ENCODE measurements around the gene GPR15.

The GPR15 gene

GRCh38 chr3:98518816-98519215 lies 13.0 kb upstream of the GPR15 start:
- Histone ChIP-seq H3K36me3 (ENCODE audit: insufficient read depth, low read length) (peaks cover 62% of the 10 kb centered on the region), H3K27me3 (ENCODE audit: insufficient read depth, low read length) (no peaks in the 10 kb centered on the region), H3K4me1 (ENCODE audit: insufficient read depth, low read length) (peaks cover 10% of the 10 kb centered on the region), H3K9me3 (ENCODE audit: low read length) (no peaks in the 10 kb centered on the region), H2AFZ (ENCODE audit: low read depth, low read length) (no peak overlapping the region), H3K4me3 (ENCODE audit: low read length) (no peak overlapping the region)

GRCh38 chr3:98519351-98519750 lies 12.4 kb upstream of the GPR15 start:
- Histone ChIP-seq H3K36me3 (ENCODE audit: insufficient read depth, low read length) (peaks cover 62% of the 10 kb centered on the region), H3K4me3 (ENCODE audit: low read length) (no peak overlapping the region), H3K27me3 (ENCODE audit: insufficient read depth, low read length) (no peaks in the 10 kb centered on the region), H3K4me1 (ENCODE audit: insufficient read depth, low read length) (peaks cover 10% of the 10 kb centered on the region), H3K9me3 (ENCODE audit: low read length) (no peaks in the 10 kb centered on the region), H2AFZ (ENCODE audit: low read depth, low read length) (no peak overlapping the region)

- no peaks in the 10 kb centered on the region for H3K9me3 ChIP-seq (ENCODE audit: low read length)
- H3K4me3 ChIP-seq (ENCODE audit: low read length): peak overlapping the region; percentile 67
- H3K36me3 ChIP-seq (ENCODE audit: insufficient read depth, low read length): peaks cover 40% of the 10 kb centered on the region
- peak overlapping the region; percentile 89 for H2AFZ ChIP-seq (ENCODE audit: low read depth, low read length)
- peaks cover 10% of the 10 kb centered on the region for H3K4me1 ChIP-seq (ENCODE audit: insufficient read depth, low read length)
- H3K27me3 ChIP-seq (ENCODE audit: insufficient read depth, low read length): no peaks in the 10 kb centered on the region
Measured at GRCh38 chr3:98521897-98522543, 9.8 kb upstream of the GPR15 start.

GRCh38 chr3:98522544-98523281 lies 9.1 kb upstream of the GPR15 start, which contains the start of gene CLDND1:
CLDND1 (minus strand) TSS chr3:98522902; CDS start chr3:98521424, 1,478 bp downstream.
- H3K9me3 ChIP-seq (ENCODE audit: low read length): no peaks in the 10 kb centered on the region
- peak within 1 kb of the TSS; percentile 67 for H3K4me3 ChIP-seq (ENCODE audit: low read length)
- H3K36me3 ChIP-seq (ENCODE audit: insufficient read depth, low read length): peaks cover 34% of the 10 kb centered on the region
- H2AFZ ChIP-seq (ENCODE audit: low read depth, low read length): peak within 1 kb of the TSS; percentile 89
- no peaks in the 10 kb centered on the region for H3K27me3 ChIP-seq (ENCODE audit: insufficient read depth, low read length)
- H3K4me1 ChIP-seq (ENCODE audit: insufficient read depth, low read length): peaks cover 10% of the 10 kb centered on the region

- no peaks in the 10 kb centered on the region for H3K9me3 ChIP-seq (ENCODE audit: low read length)
- peaks cover 7% of the 10 kb centered on the region for H3K36me3 ChIP-seq (ENCODE audit: insufficient read depth, low read length)
- H3K4me1 ChIP-seq (ENCODE audit: insufficient read depth, low read length): peaks cover 10% of the 10 kb centered on the region
- H3K27me3 ChIP-seq (ENCODE audit: insufficient read depth, low read length): no peaks in the 10 kb centered on the region
- H3K4me3 ChIP-seq (ENCODE audit: low read length): no peak overlapping the region
- no peak overlapping the region for H2AFZ ChIP-seq (ENCODE audit: low read depth, low read length)
Measured at GRCh38 chr3:98525494-98525893, 6.3 kb upstream of the GPR15 start.

- Histone ChIP-seq H3K4me1 (ENCODE audit: insufficient read depth, low read length) (no peaks in the 10 kb centered on the region), H3K36me3 (ENCODE audit: insufficient read depth, low read length) (no peaks in the 10 kb centered on the region), H3K4me3 (ENCODE audit: low read length) (no peak overlapping the region), H3K27me3 (ENCODE audit: insufficient read depth, low read length) (no peaks in the 10 kb centered on the region), H3K9me3 (ENCODE audit: low read length) (no peaks in the 10 kb centered on the region), H2AFZ (ENCODE audit: low read depth, low read length) (no peak overlapping the region)
Measured at GRCh38 chr3:98528474-98529346, 3.1 kb upstream of the GPR15 start.

GRCh38 chr3:98529856-98530459 lies 1.8 kb upstream of the GPR15 start:
- no peaks in the 10 kb centered on the region for H3K4me1 ChIP-seq (ENCODE audit: insufficient read depth, low read length)
- no peaks in the 10 kb centered on the region for H3K27me3 ChIP-seq (ENCODE audit: insufficient read depth, low read length)

GRCh38 chr3:98530676-98531075 lies 1.1 kb upstream of the GPR15 start:
- Histone ChIP-seq H3K4me3 (ENCODE audit: low read length) (no peak overlapping the region), H3K4me1 (ENCODE audit: insufficient read depth, low read length) (no peaks in the 10 kb centered on the region), H3K27me3 (ENCODE audit: insufficient read depth, low read length) (no peaks in the 10 kb centered on the region), H3K9me3 (ENCODE audit: low read length) (no peaks in the 10 kb centered on the region), H3K36me3 (ENCODE audit: insufficient read depth, low read length) (no peaks in the 10 kb centered on the region), H2AFZ (ENCODE audit: low read depth, low read length) (no peak overlapping the region)

More at GRCh38 chr3:98529856-98530459, 1.8 kb upstream of the GPR15 start:
- no peak overlapping the region for H2AFZ ChIP-seq (ENCODE audit: low read depth, low read length)
- H3K36me3 ChIP-seq (ENCODE audit: insufficient read depth, low read length): no peaks in the 10 kb centered on the region
- H3K9me3 ChIP-seq (ENCODE audit: low read length): no peaks in the 10 kb centered on the region
- no peak overlapping the region for H3K4me3 ChIP-seq (ENCODE audit: low read length)

GRCh38 chr3:98532275-98532637 lies 478 bp downstream of the GPR15 start:
- H3K4me1 ChIP-seq (ENCODE audit: insufficient read depth, low read length): no peaks in the 10 kb centered on the region
- no peaks in the 10 kb centered on the region for H3K27me3 ChIP-seq (ENCODE audit: insufficient read depth, low read length)
- no peak overlapping the region for H2AFZ ChIP-seq (ENCODE audit: low read depth, low read length)
- H3K4me3 ChIP-seq (ENCODE audit: low read length): no peak overlapping the region
- H3K9me3 ChIP-seq (ENCODE audit: low read length): no peaks in the 10 kb centered on the region
- H3K36me3 ChIP-seq (ENCODE audit: insufficient read depth, low read length): no peaks in the 10 kb centered on the region

GRCh38 chr3:98532709-98533571 lies 1.2 kb downstream of the GPR15 start:
- Histone ChIP-seq H3K4me1 (ENCODE audit: insufficient read depth, low read length) (no peaks in the 10 kb centered on the region), H3K9me3 (ENCODE audit: low read length) (no peaks in the 10 kb centered on the region), H3K36me3 (ENCODE audit: insufficient read depth, low read length) (no peaks in the 10 kb centered on the region), H3K27me3 (ENCODE audit: insufficient read depth, low read length) (no peaks in the 10 kb centered on the region), H2AFZ (ENCODE audit: low read depth, low read length) (no peak overlapping the region), H3K4me3 (ENCODE audit: low read length) (no peak overlapping the region)

GRCh38 chr3:98534168-98534567 lies 2.4 kb downstream of the GPR15 start:
- Histone ChIP-seq H3K27me3 (ENCODE audit: insufficient read depth, low read length) (no peaks in the 10 kb centered on the region), H3K4me3 (ENCODE audit: low read length) (no peak overlapping the region), H3K36me3 (ENCODE audit: insufficient read depth, low read length) (no peaks in the 10 kb centered on the region), H2AFZ (ENCODE audit: low read depth, low read length) (no peak overlapping the region), H3K4me1 (ENCODE audit: insufficient read depth, low read length) (no peaks in the 10 kb centered on the region), H3K9me3 (ENCODE audit: low read length) (no peaks in the 10 kb centered on the region)

GRCh38 chr3:98534734-98535133 lies 3.0 kb downstream of the GPR15 start:
- Histone ChIP-seq H3K4me3 (ENCODE audit: low read length) (no peak overlapping the region), H3K36me3 (ENCODE audit: insufficient read depth, low read length) (no peaks in the 10 kb centered on the region), H3K4me1 (ENCODE audit: insufficient read depth, low read length) (no peaks in the 10 kb centered on the region), H3K9me3 (ENCODE audit: low read length) (no peaks in the 10 kb centered on the region), H3K27me3 (ENCODE audit: insufficient read depth, low read length) (no peaks in the 10 kb centered on the region), H2AFZ (ENCODE audit: low read depth, low read length) (no peak overlapping the region)
